ENCODE data around the gene BCL2.

DNA sequence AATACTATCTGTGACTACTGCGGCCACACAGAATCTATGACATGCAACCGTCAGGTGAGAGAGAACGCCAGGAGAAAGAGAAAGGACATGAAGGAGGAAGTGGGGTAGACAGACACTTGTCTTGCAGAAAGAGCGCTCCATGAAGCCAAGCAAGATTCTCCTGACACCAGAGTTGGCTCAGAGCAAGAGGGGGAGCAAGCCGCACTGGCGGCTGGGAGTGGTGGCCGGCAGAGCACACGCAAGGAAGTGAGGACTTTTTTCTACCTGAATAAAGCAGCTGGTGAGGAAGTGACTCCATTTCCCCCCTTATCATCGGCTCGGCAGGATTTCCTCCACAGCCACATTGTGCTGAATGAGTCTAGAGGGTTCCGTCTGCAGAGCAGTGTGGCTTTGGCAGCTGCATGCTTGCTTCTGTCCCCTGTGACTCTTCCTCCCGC, 181.6 kb downstream of the BCL2 start:
- no peak for TF ChIP-seq XRCC5 (IDR thresholded peaks at IDR 0.05; ENCODE audit: low read depth, low read length)
- TF ChIP-seq ADNP (tag; IDR thresholded peaks at IDR 0.05) = no peak
- no peak for TF ChIP-seq LARP7 (IDR thresholded peaks at IDR 0.05)
- TF ChIP-seq, protein P1, sequence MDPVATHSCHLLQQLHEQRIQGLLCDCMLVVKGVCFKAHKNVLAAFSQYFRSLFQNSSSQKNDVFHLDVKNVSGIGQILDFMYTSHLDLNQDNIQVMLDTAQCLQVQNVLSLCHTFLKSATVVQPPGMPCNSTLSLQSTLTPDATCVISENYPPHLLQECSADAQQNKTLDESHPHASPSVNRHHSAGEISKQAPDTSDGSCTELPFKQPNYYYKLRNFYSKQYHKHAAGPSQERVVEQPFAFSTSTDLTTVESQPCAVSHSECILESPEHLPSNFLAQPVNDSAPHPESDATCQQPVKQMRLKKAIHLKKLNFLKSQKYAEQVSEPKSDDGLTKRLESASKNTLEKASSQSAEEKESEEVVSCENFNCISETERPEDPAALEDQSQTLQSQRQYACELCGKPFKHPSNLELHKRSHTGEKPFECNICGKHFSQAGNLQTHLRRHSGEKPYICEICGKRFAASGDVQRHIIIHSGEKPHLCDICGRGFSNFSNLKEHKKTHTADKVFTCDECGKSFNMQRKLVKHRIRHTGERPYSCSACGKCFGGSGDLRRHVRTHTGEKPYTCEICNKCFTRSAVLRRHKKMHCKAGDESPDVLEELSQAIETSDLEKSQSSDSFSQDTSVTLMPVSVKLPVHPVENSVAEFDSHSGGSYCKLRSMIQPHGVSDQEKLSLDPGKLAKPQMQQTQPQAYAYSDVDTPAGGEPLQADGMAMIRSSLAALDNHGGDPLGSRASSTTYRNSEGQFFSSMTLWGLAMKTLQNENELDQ (CRISPR knock-in tag; IDR thresholded peaks at IDR 0.05; ENCODE audit: borderline replicate concordance) = no peak
- TF ChIP-seq, protein P2, sequence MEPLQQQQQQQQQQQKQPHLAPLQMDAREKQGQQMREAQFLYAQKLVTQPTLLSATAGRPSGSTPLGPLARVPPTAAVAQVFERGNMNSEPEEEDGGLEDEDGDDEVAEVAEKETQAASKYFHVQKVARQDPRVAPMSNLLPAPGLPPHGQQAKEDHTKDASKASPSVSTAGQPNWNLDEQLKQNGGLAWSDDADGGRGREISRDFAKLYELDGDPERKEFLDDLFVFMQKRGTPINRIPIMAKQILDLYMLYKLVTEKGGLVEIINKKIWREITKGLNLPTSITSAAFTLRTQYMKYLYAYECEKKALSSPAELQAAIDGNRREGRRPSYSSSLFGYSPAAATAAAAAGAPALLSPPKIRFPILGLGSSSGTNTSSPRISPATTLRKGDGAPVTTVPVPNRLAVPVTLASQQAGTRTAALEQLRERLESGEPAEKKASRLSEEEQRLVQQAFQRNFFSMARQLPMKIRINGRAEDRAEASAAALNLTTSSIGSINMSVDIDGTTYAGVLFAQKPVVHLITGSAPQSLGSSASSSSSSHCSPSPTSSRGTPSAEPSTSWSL (CRISPR knock-in tag; IDR thresholded peaks at IDR 0.05; ENCODE audit: borderline replicate concordance) = no peak
- TF ChIP-seq, protein P3, sequence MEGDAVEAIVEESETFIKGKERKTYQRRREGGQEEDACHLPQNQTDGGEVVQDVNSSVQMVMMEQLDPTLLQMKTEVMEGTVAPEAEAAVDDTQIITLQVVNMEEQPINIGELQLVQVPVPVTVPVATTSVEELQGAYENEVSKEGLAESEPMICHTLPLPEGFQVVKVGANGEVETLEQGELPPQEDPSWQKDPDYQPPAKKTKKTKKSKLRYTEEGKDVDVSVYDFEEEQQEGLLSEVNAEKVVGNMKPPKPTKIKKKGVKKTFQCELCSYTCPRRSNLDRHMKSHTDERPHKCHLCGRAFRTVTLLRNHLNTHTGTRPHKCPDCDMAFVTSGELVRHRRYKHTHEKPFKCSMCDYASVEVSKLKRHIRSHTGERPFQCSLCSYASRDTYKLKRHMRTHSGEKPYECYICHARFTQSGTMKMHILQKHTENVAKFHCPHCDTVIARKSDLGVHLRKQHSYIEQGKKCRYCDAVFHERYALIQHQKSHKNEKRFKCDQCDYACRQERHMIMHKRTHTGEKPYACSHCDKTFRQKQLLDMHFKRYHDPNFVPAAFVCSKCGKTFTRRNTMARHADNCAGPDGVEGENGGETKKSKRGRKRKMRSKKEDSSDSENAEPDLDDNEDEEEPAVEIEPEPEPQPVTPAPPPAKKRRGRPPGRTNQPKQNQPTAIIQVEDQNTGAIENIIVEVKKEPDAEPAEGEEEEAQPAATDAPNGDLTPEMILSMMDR (IDR thresholded peaks at IDR 0.05 in 2 of 3, conservative IDR thresholded peaks at IDR 0.05 in 1 of 3; ENCODE audit: insufficient read depth in 2 of 3, low read depth in 1 of 3, low read length in 3 of 3) = no peak
- no peak for TF ChIP-seq EGR1 (conservative IDR thresholded peaks at IDR 0.05)
- no peak for TF ChIP-seq MEF2A (IDR thresholded peaks at IDR 0.05; ENCODE audit: control insufficient read depth, low read depth, low read length)
- TF ChIP-seq KLF1 (tag; IDR thresholded peaks at IDR 0.05) = no peak
- TF ChIP-seq NONO (IDR thresholded peaks at IDR 0.05; ENCODE audit: low read depth in 2 of 2, low read length in 1 of 2) = no peak

Data from K562 (cell line).